BJ (cell line): ENCODE measurements around the gene SCGB1A1. TPM values are rescaled to one million over a fixed set of nuclear protein-coding genes. Genes with fewer than 3 reads are reported as not detected.

Experiments
- CTCF ChIA-PET: fragments of 350-600 bp; formaldehyde crosslinking; extraction: SDS; loops from one replicate; lab custom pipeline; 2021; ENCODE audit warnings: antibody characterized with exemption, inconsistent platforms; lab: Yijun Ruan, JAX
- POLR2A ChIA-PET: fragments of 300-600 bp; sonication (Branson Sonifier 250); formaldehyde crosslinking; extraction: SDS; loops from one replicate; lab custom pipeline; 2021; ENCODE audit warnings: antibody characterized with exemption; lab: Charles Lee
- DNase-seq: peaks from one replicate; pipeline ENCODE4 v3.0.0-alpha.2; 2011; ENCODE audit warnings: low read depth
- H3K27me3 ChIP-seq: 2 replicates; pipeline ENCODE4 v1.6.0; 2011; ENCODE audit warnings: low read length; ENCODE audit not compliant: control insufficient read depth, insufficient read depth
- H3K36me3 ChIP-seq: 2 replicates; pipeline ENCODE4 v1.5.1; 2011; ENCODE audit warnings: low read length; ENCODE audit not compliant: control insufficient read depth, insufficient read depth
- H3K4me3 ChIP-seq: 2 replicates; pipeline ENCODE4 v1.5.1; 2011; ENCODE audit warnings: low read depth, mild to moderate bottlenecking, control low read depth, low read length
- CTCF ChIP-seq: IDR thresholded peaks from 2 replicates; pipeline ENCODE4 v1.5.1; 2011; ENCODE audit warnings: low read depth, mild to moderate bottlenecking, control low read depth, inconsistent platforms, low read length, moderate library complexity; ENCODE audit not compliant: insufficient read depth
- polyA plus RNA-seq: library from polyadenylated mRNA; depleted of rRNA; stranded (reverse); fragments of >200 nt; gene quantifications from 2 replicates; pipeline ENCODE4 v1.2.3, GENCODE V29; 2011

The SCGB1A1 gene
- polyA plus RNA-seq, 1 experiment, result not detected

- CTCF ChIA-PET, result interaction anchor here (1.0 to 1.6 kb wide), 2 partner anchors 8 to 9 kb away, joined by 3 to 4 read pairs; no protein-coding TSS in a partner anchor
Observed at GRCh38 chr11:62387381-62387780, 31.5 kb upstream of the SCGB1A1 start.

GRCh38 chr11:62388999-62389398 lies 29.8 kb upstream of the SCGB1A1 start:
- no peak for TF ChIP-seq CTCF
- H3K36me3 ChIP-seq, result no peaks in the 10 kb centered on the region
- no peak overlapping the region for H3K4me3 ChIP-seq
- CTCF ChIA-PET, result interaction anchor here (1.6 to 2.2 kb wide), 2 partner anchors 9 to 36 kb away, joined by 5 to 8 read pairs; no protein-coding TSS in a partner anchor
- no peak for DNase-seq
- POLR2A ChIA-PET, result no interaction called here
- peaks cover 12% of the 10 kb centered on the region for H3K27me3 ChIP-seq

More at GRCh38 chr11:62387381-62387780, 31.5 kb upstream of the SCGB1A1 start:
- TF ChIP-seq CTCF, result no peak
- Histone ChIP-seq H3K36me3 (no peaks in the 10 kb centered on the region), H3K4me3 (no peak overlapping the region), H3K27me3 (peaks cover 12% of the 10 kb centered on the region)
- no peak for DNase-seq
- POLR2A ChIA-PET, result no interaction called here

GRCh38 chr11:62390237-62390636 lies 28.6 kb upstream of the SCGB1A1 start:
- H3K27me3 ChIP-seq, result peaks cover 12% of the 10 kb centered on the region
- CTCF ChIA-PET, result interaction anchor here (0.6 to 2.3 kb wide), 8 partner anchors 8 to 451 kb away, joined by 3 to 8 read pairs (median 4); no protein-coding TSS in a partner anchor
- POLR2A ChIA-PET, result no interaction called here
- DNase-seq, result no peak
- H3K4me3 ChIP-seq, result no peak overlapping the region
- no peaks in the 10 kb centered on the region for H3K36me3 ChIP-seq
- TF ChIP-seq CTCF, result no peak

GRCh38 chr11:62390722-62391121 lies 28.1 kb upstream of the SCGB1A1 start:
- Histone ChIP-seq H3K27me3 (peaks cover 12% of the 10 kb centered on the region), H3K36me3 (no peaks in the 10 kb centered on the region), H3K4me3 (no peak overlapping the region)
- DNase-seq, result no peak
- no peak for TF ChIP-seq CTCF
- ChIA-PET CTCF (interaction anchor here (0.6 to 2.3 kb wide), 9 partner anchors 8 to 450 kb away, joined by 3 to 8 read pairs (median 4); no protein-coding TSS in a partner anchor), POLR2A (no interaction called here)

- no peak for DNase-seq
- CTCF ChIA-PET, result interaction anchor here (1.0 to 2.3 kb wide), 7 partner anchors 10 to 292 kb away, joined by 3 to 8 read pairs (median 4); partner anchors contain the start of gene TUT1
- Histone ChIP-seq H3K36me3 (no peaks in the 10 kb centered on the region), H3K27me3 (peaks cover 12% of the 10 kb centered on the region), H3K4me3 (no peak overlapping the region)
- TF ChIP-seq CTCF, result no peak
- POLR2A ChIA-PET, result no interaction called here
Observed at GRCh38 chr11:62391642-62392425, 27.0 kb upstream of the SCGB1A1 start.
